GM18868 (cell line): Measurements from ENCODE around the gene CASTOR1.

Experiments used
- ATAC-seq: cut with Tn5 transposase; IDR thresholded peaks from one replicate; pipeline ENCODE4 v1.9.1; 2021; ENCODE audit warnings: mild to moderate bottlenecking, moderate library complexity; ENCODE audit not compliant: unreplicated experiment

Gene CASTOR1

DNA sequence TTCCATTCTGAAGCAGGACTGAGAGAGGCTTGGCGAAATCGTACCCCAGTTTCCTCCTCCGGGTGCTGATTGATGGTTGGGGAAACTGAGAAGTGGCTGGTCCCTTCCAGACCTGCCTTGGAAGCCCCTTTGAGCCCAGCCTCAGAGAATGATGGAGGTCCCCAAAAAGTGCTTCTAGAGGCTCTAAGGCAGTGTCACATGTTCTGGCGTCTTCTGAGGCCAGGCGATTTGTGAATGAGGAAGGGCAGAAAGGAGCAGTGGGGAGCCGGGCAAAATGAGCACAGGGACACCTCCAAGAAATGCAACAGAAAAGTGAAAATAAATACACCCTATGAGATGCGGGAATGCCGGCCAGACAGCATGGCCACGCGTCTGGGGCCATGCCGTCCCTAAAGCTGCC, 41.7 kb downstream of the CASTOR1 start:
- ATAC-seq: no peak

DNA sequence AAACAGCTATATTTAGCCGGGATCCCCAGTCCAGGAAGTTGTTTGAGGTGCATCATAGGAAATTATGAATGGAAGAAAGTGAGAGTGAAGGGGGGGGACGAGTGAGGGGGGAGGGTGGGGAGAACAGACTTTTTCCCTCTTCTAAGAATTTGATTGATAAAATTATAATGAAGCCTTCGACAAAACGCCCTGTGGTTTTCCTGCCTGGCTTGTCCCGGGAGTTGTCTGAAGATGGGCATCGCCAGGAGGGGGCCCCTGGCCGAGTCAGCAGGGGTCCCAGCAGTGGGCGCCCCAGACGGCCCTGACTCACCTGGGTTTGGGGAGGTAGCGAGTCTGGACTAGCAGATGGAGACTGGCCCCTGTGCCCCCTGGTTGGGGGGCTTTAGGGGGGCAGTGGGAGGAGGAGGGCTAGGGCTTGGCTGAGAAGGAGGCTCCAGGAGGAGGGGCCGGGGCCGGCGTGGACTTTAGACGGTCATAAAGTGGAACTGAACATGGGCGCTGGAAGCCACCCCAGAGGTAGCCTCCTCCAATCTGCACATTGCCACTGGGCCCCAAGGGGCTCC, 42.4 kb downstream of the CASTOR1 start:
- ATAC-seq: no peak

DNA sequence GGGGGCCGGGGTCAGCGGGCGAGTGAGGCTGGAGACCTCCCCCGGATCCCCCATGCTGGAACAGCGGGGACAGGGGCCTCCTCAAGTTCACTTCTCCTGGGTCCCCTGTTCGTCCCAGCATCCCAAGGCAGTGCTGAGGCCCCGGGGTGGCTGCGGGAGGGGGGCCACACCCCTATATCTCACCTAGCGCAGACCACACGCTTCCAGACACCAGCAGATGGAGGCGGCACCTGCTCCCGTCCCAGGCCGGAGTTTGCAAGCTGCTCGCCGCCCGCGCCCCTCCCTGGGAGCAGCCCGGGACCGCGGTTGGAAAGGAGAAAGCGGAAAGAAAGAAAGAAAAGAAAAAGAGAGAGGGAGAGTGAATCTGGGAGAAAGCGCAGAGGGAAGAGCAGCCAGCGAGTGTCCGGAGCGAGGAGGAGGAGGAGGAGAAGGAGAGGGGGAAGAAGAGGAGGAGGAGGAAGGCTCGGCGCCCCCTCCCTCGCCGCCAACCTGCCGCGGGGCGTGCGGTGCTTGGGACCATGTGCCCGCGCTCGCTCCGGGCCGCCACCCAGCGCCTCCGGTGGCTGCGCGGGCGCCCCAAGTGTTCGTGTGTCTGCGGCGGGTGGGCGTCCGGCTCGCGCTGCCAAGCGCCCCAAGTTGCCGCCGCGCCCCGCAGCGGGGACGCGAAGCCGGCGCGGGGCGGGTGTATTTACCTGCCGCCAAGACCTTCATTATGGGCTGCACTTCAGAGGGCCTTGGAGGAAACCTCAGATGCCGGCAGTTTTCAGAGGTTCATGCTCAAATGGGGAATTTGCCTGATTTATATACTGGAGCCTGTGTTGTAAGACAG, 43.1 kb downstream of the CASTOR1 start, which contains the start of gene LIF:
LIF (minus strand) TSS at position 775 of the 829 bp plus-strand sequence; CDS start at position 711, 64 bp downstream.
- no peak for ATAC-seq

DNA sequence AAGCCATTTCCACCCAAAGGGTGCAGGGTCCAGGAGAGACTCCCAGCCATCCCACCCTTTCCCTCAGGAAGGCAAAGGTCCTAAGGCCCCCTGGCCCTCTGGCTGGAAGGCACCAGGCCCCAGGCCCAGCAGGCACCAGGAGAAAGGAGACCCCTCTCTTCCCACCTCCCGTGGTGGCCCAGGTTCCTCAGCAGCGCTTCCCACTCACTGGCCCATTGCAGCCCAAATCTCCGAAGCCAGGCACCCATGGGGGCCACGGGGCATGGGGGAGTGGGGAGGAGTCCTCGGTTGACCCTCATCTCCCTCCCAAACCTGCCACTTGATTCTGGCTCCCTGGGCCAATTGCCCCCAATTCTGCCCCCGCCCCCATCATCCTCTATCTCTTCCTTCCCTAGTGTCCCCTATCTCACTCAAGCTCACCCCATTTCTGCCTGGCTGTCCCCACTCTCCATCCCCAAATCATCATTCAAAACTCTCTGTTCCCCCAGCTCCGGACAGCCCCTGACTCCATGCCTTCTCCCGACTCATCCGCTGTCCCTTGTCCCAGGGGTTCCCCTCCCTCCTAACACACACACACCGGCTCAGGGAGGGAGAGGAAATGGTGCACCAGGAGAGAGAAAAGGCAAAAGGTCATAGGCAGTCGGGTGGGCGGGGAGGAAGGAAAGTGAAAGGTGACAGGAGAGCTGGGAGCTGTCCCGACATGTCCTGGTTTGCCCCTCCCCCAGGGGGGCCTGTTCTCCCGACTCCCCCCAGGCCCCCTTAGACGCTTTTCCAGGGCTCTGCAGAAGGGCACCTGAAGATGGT, 43.9 kb downstream of the CASTOR1 start:
- ATAC-seq: no peak

DNA sequence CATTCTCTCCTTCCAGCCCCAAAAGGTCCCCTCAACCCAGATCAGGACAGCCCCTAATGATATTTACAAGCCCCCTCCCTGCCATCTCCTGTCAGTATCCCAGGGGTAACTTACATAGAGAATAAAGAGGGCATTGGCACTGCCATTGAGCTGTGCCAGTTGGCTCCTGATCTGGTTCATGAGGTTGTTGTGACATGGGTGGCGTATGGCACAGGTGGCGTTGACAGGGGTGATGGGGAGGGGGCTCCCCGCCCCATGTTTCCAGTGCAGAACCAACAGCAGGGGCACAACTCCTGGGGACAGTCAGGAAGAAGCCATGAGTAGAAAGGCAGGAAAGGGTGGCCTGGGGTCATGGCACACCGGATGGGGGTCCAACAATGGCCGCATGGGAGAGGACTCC, 44.7 kb downstream of the CASTOR1 start:
- ATAC-seq: no peak

DNA sequence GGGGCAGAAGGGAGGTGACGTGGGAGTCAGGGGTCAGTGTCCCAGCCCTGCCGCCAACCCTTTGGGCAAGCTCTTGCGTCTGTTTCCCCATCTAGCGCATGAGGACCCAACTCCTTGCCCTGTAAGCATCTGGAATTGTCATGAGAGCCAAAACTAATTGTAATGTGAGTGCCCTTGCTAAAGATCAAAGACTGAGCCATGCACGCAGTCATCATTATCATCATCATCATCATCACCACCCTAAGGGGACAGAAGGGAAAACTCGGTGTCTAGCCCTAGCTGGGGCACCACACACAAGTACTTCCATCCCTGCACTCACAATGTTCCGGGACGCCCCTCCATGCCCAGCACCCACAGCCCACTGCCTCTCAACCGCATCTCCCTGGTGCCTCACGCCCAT, 45.2 kb downstream of the CASTOR1 start:
- no peak for ATAC-seq

DNA sequence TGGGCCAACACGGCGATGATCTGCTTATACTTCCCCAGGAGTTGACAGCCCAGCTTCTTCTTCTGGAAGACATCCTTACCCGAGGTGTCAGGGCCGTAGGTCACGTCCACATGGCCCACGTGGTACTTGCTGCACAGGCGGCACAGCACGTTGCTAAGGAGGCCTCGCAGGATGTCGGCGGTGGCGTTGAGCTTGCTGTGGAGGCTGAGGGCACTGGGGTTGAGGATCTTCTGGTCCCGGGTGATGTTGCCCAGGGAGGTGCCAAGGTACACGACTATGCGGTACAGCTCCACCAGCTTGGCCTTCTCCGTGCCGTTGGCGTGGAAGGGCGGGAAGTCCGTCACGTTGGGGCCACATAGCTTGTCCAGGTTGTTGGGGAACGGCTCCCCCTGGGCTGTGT, 45.6 kb downstream of the CASTOR1 start:
- no peak for ATAC-seq

DNA sequence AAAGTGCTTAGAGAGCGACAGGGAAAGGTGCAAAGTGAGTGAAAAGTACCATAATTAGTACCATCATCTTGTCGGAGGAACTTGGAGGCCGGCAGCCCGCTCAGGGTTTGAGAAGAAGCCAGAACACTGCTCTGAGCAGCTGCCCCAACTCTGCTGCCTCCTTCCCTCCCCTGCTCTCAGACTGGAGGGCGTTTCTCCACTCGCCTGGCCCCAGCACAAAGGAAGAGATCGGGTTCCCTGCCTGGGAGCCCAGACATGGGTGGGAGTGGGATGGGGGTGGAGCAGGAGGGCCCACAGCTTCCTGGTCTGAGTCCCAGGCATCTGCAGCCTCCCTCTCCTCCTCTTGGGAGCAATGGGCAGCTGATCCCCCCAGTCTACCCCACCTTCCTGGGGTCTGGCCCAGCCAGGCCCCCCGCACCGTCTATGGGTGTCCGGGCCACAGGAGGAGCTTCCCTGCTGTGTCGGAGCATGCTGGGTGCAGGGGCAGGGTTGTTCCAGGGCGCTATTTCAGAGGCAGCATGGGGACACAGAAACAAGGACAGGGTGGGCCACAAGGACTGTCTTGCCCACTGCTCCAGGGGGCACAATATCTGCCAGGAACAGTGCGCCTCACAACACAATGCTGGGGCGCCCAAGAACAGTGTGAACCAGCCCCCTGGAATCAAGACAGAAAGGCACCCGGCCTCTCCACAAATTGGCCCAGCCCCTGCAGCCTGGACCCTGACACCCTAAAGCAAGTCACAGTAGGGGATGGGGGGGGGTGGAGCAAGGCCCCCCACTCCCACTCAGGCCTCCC, 47.5 kb downstream of the CASTOR1 start:
- no peak for ATAC-seq

DNA sequence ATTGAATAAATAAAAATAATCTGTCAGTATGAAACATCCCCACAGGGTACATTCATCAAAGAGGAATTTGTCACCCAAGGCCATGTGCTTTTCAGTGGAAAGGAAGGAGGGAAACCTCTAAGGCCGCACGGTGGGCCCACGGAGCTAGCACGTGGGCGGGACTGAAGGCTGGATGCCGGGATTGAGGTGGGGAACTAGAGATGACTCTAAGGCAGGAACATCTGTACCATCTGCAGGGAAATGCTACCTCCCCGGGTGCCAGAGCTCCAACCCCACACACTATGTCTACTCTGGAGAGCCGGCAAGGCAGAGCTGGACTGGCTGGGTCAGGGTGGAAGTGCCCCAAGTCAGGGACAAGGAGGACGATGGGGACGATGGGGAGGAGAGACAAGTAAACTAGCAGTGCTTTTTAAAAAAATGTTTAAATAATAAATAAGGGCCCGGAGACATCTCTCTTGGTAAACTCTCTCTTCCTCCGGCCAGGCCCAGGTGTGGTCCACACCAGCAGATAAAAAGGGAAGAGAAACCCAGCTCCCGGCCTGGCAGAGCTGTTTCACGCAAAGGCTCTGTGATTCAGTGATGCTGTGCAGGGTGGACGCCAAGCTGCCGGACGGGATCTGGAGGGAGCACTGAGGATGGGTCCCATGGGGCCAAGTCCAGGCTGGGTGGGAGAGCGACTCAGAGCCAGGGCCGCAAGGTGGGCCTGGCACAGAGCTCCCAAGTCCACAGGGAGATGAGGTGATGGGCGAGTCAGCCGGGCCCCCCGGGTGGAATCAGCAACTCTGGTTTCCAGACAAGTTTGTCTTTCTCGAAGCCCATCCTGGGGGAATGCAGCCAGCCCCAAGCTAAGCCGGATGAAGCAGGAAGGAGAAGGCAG, 48.5 kb downstream of the CASTOR1 start:
- no peak for ATAC-seq

DNA sequence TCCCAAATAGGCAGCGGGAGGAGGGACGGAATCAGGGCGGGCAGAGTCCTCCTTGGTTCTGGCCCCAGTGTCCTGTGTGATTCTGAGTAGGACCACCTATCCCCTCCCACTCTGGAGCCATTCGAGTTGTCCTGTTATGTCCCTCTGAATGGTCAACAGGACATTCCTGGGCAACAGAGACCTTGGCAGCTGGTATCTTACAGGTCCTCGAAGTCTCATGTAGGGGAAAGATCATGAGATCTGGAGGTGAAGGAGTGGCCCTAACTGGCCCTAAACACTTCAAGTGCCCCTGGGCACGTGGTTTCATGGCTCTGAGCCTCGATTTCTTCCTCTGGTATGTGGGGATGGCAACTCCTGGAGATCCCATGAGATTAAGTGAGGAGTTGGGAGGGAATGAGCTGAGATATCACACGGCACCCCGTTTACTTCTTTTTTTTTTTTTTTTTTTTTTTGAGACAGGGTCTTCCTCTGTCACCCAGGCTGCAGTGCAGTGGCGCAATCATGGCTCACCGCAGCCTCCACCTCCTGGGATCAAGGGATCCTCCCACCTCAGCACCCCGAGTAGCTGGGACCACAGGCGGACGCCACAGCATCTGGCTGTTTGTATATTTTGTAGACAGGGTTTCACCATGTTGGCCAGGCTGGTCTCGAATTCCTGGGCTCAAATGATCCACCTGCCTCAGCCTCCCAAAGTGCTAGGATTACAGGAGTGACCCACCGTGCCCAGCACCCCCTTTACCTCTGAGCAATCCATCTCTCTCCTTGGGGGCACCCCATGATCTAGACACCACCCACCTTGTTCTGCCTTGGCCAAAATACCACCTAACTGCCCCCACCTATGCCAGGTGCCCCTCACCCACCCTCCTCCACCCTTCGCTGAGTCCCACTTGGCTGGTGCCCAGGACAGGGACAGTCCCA, 49.6 kb downstream of the CASTOR1 start:
- ATAC-seq: no peak

DNA sequence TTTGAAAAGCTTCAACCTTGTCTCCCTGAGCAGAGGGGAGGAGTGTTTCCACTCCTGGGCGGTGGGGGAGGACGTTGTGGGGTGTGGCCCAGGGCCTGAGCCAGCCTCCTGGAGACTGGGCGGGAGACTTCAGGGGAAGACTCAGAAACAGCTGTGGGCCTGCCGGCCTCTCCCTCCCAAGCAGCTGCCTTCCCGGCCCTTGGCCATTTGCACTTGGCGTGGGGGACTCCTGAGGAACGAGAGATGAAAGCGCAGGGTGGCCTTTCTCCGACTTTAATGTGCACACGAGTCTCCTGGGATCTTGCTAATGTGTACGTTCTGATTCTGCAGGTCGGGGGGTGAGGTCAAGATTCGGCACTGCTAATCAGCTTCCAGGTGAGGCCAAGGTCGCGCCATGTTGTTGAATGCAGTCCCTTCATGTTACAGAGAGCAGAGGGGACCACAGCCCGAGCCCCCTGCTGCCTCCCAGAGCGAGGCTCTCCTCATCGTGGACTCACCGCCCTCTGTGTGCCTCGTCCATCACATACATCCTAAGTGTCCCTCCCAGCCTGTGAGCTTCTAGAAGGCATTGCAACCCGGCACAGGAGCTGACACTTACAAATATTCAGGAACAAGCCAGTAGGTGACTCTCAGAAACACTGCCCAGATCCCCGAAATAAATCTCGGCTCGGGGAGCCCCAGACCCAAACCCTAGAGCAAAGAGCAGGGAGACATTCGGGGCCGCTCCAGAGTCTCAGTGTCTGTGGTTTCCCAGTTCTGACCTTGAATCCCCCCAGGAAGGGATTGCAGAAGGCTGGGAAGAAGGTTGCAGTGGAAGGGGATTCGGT, 50.4 kb downstream of the CASTOR1 start:
- ATAC-seq: no peak

DNA sequence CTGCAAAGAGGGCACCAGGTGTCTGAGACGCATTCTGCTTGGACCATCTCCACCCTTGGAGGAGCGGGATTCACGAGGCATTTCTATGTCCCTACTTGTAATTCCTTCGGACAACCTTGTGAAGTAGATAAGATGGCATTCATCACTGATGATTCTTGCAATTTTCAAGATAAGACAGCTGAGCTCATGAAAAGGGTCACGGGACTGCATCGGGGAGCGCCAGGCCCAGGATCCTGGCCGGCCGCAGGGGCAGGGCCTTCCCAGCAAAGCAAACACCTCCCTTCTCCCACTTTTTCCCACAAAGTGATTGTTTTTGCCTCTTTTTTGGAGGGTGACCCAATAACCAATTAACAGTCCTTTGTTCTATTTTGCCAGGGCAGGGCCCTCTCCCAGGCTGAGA, 51.2 kb downstream of the CASTOR1 start:
- no peak for ATAC-seq

DNA sequence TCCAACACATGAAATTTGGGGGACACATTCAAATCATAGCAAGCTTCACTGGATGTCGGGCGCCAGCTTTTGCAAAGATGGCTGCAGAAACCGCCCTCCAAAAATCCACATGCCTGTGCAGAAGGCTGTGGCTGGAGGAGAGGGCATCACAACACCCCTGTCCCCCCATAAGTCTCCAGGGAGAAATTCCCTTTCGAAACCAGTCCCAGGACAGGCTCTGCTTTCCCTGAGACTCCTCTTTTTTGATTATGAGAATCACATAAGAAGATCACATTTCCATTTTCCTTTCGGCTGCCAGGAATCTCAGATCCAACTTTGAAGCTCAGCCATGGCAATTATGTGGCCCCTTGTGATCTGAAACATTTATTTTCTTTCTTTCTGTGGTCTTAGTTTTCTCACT, 52.4 kb downstream of the CASTOR1 start:
- no peak for ATAC-seq

DNA sequence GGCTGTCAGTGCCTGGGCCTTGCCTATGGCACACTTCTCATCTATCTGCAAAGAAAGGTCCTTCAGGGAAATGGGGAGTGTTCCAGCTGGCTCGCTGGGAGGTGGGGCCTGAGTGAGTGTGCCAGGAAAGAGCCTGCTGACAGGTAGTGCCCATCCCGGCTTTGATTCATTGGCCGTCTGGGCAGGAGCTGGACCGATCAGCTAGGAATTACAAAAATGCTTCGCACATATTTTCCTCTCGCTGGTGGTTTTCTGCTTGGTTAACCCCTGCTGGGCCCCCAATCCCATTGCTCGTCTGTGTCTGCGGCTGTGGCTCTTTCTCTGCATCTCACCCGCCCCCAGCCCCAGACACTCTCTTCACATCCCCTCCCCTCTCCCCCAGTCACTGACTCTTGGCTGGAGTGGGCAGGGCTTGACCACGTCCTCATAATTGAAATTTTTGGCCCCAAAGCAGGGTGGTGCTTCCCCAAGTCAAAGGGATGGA, 53.6 kb downstream of the CASTOR1 start:
- ATAC-seq: no peak
